ENCODE measurements around the gene CDH6. TPM values are rescaled to one million over a fixed set of nuclear protein-coding genes. Genes with fewer than 3 reads are reported as not detected.

CDH6 gene
- total and polyA plus RNA-seq, 10 of the 15 experiments (the other 5 are each of a cell fraction or from before 2014, with no cell fraction given): 0.01 TPM; not detected in 9

GRCh38 chr5:31153521-31153920 is 40.0 kb upstream of the CDH6 start:
- Histone ChIP-seq H3K9ac (ENCODE audit: control insufficient read depth, insufficient read depth, low read length) (no peak overlapping the region), H3K9me3 (replicated peaks; ENCODE audit: control insufficient read depth, insufficient read depth, low read length) (no peaks in the 10 kb centered on the region), H4K20me1 (ENCODE audit: control insufficient read depth, insufficient read depth) (no peaks in the 10 kb centered on the region), H3K4me1 (ENCODE audit: control insufficient read depth, insufficient read depth, low read length) (no peaks in the 10 kb centered on the region), H3K4me3 (no peak overlapping the region), H3K27ac (ENCODE audit: control insufficient read depth, insufficient read depth) (no peak overlapping the region), H3K4me2 (ENCODE audit: control insufficient read depth, insufficient read depth) (no peak overlapping the region), H3K79me2 (ENCODE audit: control insufficient read depth, insufficient read depth, low read length) (no peaks in the 10 kb centered on the region), H3K36me3 (ENCODE audit: control insufficient read depth in 2 of 2, insufficient read depth in 2 of 2, low read length in 1 of 2) (no peaks in the 10 kb centered on the region), H2AFZ (ENCODE audit: control insufficient read depth, low read depth, low read length) (no peak overlapping the region), H3K27me3 (replicated peaks in 1 of 2; ENCODE audit: control insufficient read depth in 2 of 2, insufficient read depth in 2 of 2, low read length in 1 of 2) (no peaks in the 10 kb centered on the region)
- TF ChIP-seq MEF2A (IDR thresholded peaks at IDR 0.05; ENCODE audit: insufficient read depth, low read depth, low read length): no peak
- no peak for TF ChIP-seq ZZZ3 (IDR thresholded peaks at IDR 0.05; ENCODE audit: control insufficient read depth, insufficient read length, low read depth)
- no peak for TF ChIP-seq ZBTB4 (CRISPR knock-in tag; IDR thresholded peaks at IDR 0.05)
- TF ChIP-seq JUNB (IDR thresholded peaks at IDR 0.05): no peak
- no peak for TF ChIP-seq ASH2L (IDR thresholded peaks at IDR 0.05; ENCODE audit: borderline replicate concordance, low read depth)
- TF ChIP-seq NR2F1 (conservative IDR thresholded peaks at IDR 0.05): no peak
- no peak for TF ChIP-seq ATF7 (IDR thresholded peaks at IDR 0.05; ENCODE audit: low read depth)
- TF ChIP-seq ELK1 (IDR thresholded peaks at IDR 0.05; ENCODE audit: low read depth, low read length): no peak
- no peak for TF ChIP-seq SMAD5 (IDR thresholded peaks at IDR 0.05; ENCODE audit: low read depth)
- no peak for TF ChIP-seq BRCA1 (IDR thresholded peaks at IDR 0.05; ENCODE audit: low read depth, low read length)
- TF ChIP-seq, protein P1, sequence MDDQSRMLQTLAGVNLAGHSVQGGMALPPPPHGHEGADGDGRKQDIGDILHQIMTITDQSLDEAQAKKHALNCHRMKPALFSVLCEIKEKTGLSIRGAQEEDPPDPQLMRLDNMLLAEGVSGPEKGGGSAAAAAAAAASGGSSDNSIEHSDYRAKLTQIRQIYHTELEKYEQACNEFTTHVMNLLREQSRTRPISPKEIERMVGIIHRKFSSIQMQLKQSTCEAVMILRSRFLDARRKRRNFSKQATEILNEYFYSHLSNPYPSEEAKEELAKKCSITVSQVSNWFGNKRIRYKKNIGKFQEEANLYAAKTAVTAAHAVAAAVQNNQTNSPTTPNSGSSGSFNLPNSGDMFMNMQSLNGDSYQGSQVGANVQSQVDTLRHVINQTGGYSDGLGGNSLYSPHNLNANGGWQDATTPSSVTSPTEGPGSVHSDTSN (IDR thresholded peaks at IDR 0.05; ENCODE audit: insufficient replicate concordance, low read depth, low read length): no peak
- TF ChIP-seq, protein P2, sequence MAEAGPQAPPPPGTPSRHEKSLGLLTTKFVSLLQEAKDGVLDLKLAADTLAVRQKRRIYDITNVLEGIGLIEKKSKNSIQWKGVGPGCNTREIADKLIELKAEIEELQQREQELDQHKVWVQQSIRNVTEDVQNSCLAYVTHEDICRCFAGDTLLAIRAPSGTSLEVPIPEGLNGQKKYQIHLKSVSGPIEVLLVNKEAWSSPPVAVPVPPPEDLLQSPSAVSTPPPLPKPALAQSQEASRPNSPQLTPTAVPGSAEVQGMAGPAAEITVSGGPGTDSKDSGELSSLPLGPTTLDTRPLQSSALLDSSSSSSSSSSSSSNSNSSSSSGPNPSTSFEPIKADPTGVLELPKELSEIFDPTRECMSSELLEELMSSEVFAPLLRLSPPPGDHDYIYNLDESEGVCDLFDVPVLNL (IDR thresholded peaks at IDR 0.05; ENCODE audit: low read depth, low read length): no peak
- TF ChIP-seq MEF2B (IDR thresholded peaks at IDR 0.05; ENCODE audit: partially characterized antibody, poor library complexity, severe bottlenecking): no peak
- no TSS peak for BruUV-seq (replicated peaks)
- ATAC-seq: no peak
- WGBS (ENCODE audit: insufficient coverage, insufficient replicate concordance, low lambda C conversion rate, missing lambda C conversion rate): 18% methylated on average over 2 of the region's 2 CpGs
- in situ Hi-C loops (cut with MboI): no loop called here
- FAIRE-seq: no peak
- POLR2A ChIA-PET: no interaction called here
- RAD21 ChIA-PET (ENCODE audit: unreplicated experiment): no interaction called here
- CTCF ChIA-PET: interaction anchor here (0.8 kb wide), 1 partner anchor 33 kb away, joined by 3 read pairs; no protein-coding TSS in a partner anchor
- intact Hi-C loops (cut with micrococcal nuclease; ENCODE audit: unreplicated experiment): no loop called here
- SMC1A ChIA-PET (ENCODE audit: uncharacterized antibody, unreplicated experiment): no interaction called here
- no peak for DNase-seq (ENCODE audit: low read depth, low spot score)
